Liver (tissue), 9 donors: ENCODE data around the gene CLCF1. TPM values are rescaled to one million over a fixed set of nuclear protein-coding genes. Genes with fewer than 3 reads are reported as not detected.

Source experiments
- DNase-seq: peaks from one replicate; pipeline ENCODE4 v3.0.0-alpha.2; 2017; ENCODE audit warnings: low spot score
- H3K27ac ChIP-seq, 2 donors: one replicate each; pipeline ENCODE4 v1.7.0; 2013; ENCODE audit warnings: inconsistent platforms in 2 of 2, low read length in 2 of 2, control low read depth in 1 of 2, low read depth in 1 of 2, mild to moderate bottlenecking in 1 of 2
- H3K27me3 ChIP-seq, 4 donors: one replicate each; pipeline versions ENCODE4 v1.6.1 to v1.7.0; 2013; ENCODE audit warnings: low read length in 3 of 4, inconsistent platforms in 1 of 4, mild to moderate bottlenecking in 1 of 4, moderate library complexity in 1 of 4; ENCODE audit not compliant: control insufficient read depth in 4 of 4, insufficient read depth in 4 of 4
- H3K36me3 ChIP-seq, 4 donors: one replicate each; pipeline versions ENCODE4 v1.6.1 to v1.7.0; 2013; ENCODE audit warnings: low read length in 3 of 4, mild to moderate bottlenecking in 3 of 4, low read depth in 1 of 4, moderate library complexity in 1 of 4; ENCODE audit not compliant: control insufficient read depth in 4 of 4, insufficient read depth in 3 of 4
- H3K4me1 ChIP-seq, 4 donors: one replicate each; pipeline versions ENCODE4 v1.6.1 to v1.7.0; 2013; ENCODE audit warnings: low read length in 3 of 4, mild to moderate bottlenecking in 3 of 4, moderate library complexity in 1 of 4; ENCODE audit not compliant: control insufficient read depth in 4 of 4, insufficient read depth in 4 of 4
- H3K4me3 ChIP-seq, 3 donors: one replicate each; pipeline versions ENCODE4 v1.6.1 to v1.7.0; 2013; ENCODE audit warnings: low read length in 3 of 3, control low read depth in 1 of 3, low read depth in 1 of 3, mild to moderate bottlenecking in 1 of 3
- H3K9ac ChIP-seq, 2 donors: one replicate each; pipeline ENCODE4 v1.7.0; 2013; ENCODE audit warnings: low read length in 2 of 2, mild to moderate bottlenecking in 2 of 2, moderate library complexity in 2 of 2, control low read depth in 1 of 2, low read depth in 1 of 2
- H3K9me3 ChIP-seq, 4 donors: one replicate each; pipeline versions ENCODE4 v1.6.1 to v1.7.0; 2013; ENCODE audit warnings: low read length in 3 of 4; ENCODE audit not compliant: control insufficient read depth in 4 of 4
- ATF3 ChIP-seq: IDR thresholded peaks from 2 replicates; pipeline ENCODE4 v1.6.1; 2016; ENCODE audit warnings: antibody characterized with exemption
- CTCF ChIP-seq: fragments of 150-350 bp; IDR thresholded peaks from 2 replicates; pipeline ENCODE4 v1.5.1; 2017; ENCODE audit warnings: improper control_type of control experiment, low read depth, low read length; ENCODE audit not compliant: missing input control
- FOXA1 ChIP-seq: IDR thresholded peaks from 2 replicates; pipeline ENCODE4 v1.6.1; 2016; ENCODE audit warnings: antibody characterized with exemption
- FOXA2 ChIP-seq: IDR thresholded peaks from 2 replicates; pipeline ENCODE4 v1.6.1; 2016; ENCODE audit warnings: antibody characterized with exemption
- GABPA ChIP-seq, 2 donors: IDR thresholded peaks in 1 of 2; conservative IDR thresholded peaks in 1 of 2; 2 replicates each; pipeline ENCODE4 v1.6.1; 2016; ENCODE audit warnings: antibody characterized with exemption in 2 of 2, mild to moderate bottlenecking in 1 of 2, moderate library complexity in 1 of 2
- HNF4A ChIP-seq, 2 donors: conservative IDR thresholded peaks; 2 replicates each; pipeline ENCODE4 v1.6.1; 2016; ENCODE audit warnings: antibody characterized with exemption in 2 of 2, mild to moderate bottlenecking in 2 of 2
- JUND ChIP-seq, 2 donors: IDR thresholded peaks; 2 replicates each; pipeline ENCODE4 v1.6.1; 2016; ENCODE audit warnings: antibody characterized with exemption in 2 of 2
- MAX ChIP-seq: IDR thresholded peaks from 2 replicates; pipeline ENCODE4 v1.6.1; 2016; ENCODE audit warnings: antibody characterized with exemption
- NR2F2 ChIP-seq: IDR thresholded peaks from 2 replicates; pipeline ENCODE4 v1.6.1; 2016; ENCODE audit warnings: antibody characterized with exemption
- RAD21 ChIP-seq, 2 donors: IDR thresholded peaks; 2 replicates each; pipeline ENCODE4 v1.6.1; 2016; ENCODE audit warnings: antibody characterized with exemption in 2 of 2, mild to moderate bottlenecking in 2 of 2
- REST ChIP-seq: IDR thresholded peaks from 2 replicates; pipeline ENCODE4 v1.6.1; 2016; ENCODE audit warnings: antibody characterized with exemption, mild to moderate bottlenecking
- RXRA ChIP-seq, 2 donors: IDR thresholded peaks; 2 replicates each; pipeline ENCODE4 v1.6.1; 2017 to 2018; ENCODE audit warnings: antibody characterized with exemption in 2 of 2, mild to moderate bottlenecking in 1 of 2
- SP1 ChIP-seq: IDR thresholded peaks from 2 replicates; pipeline ENCODE4 v1.6.1; 2018; ENCODE audit warnings: antibody characterized with exemption, mild to moderate bottlenecking
- YY1 ChIP-seq: IDR thresholded peaks from 2 replicates; pipeline ENCODE4 v1.6.1; 2016; ENCODE audit warnings: antibody characterized with exemption, mild to moderate bottlenecking
- ZBTB33 ChIP-seq: IDR thresholded peaks from 2 replicates; pipeline ENCODE4 v1.6.1; 2016; ENCODE audit warnings: antibody characterized with exemption
- WGBS: extraction: QIAGEN DNeasy Blood & Tissue Kit; methylation state at CpG from one replicate; pipeline ENCODE4 v1.1.7; 2013; 5-methylcytosine and 5-hydroxymethylcytosine counted together
- polyA plus RNA-seq, 2 donors: library from polyadenylated mRNA; stranded (reverse) in 1 of 2; unstranded in 1 of 2; fragments of 200-250 nt in 1 of 2; fragments of >200 nt in 1 of 2; fragmentation: Nextera tagmentation in 1 of 2; extraction: Ambion mirVana in 1 of 2; gene quantifications; one replicate each; pipeline versions ENCODE4 v1.2.1 to v1.2.3, GENCODE V29; 2013 to 2015
- total RNA-seq, 2 donors: library from RNA; depleted of rRNA; stranded (reverse); fragments of >200 nt; gene quantifications; one replicate each; pipeline ENCODE4 v1.2.3, GENCODE V29; 2014
- donor health status: healthy.
- donor health status: healthy.
- donor health status: healthy.
- donor health status: healthy.
- donor health status: healthy.

CLCF1 gene
- total and polyA plus RNA-seq, 4 donors = 0.14 to 1.8 (median 0.20) TPM

- H3K4me1 ChIP-seq = no peaks in the 10 kb centered on the region
- no peak overlapping the region for H3K9ac ChIP-seq
- WGBS = 91% methylated on average over 3 of the region's 3 CpGs
- no peak overlapping the region for H3K4me3 ChIP-seq
- TF ChIP-seq JUND (IDR thresholded peaks at IDR 0.05) (no peak), RAD21 (IDR thresholded peaks at IDR 0.05) (no peak), ZBTB33 (no peak), CTCF (no peak), YY1 (no peak), RXRA (IDR thresholded peaks at IDR 0.05) (no peak), FOXA2 (no peak), GABPA (IDR thresholded peaks at IDR 0.05 in 1 of 2, conservative IDR thresholded peaks at IDR 0.05 in 1 of 2) (no peak), FOXA1 (no peak), REST (no peak), MAX (no peak), SP1 (no peak), NR2F2 (no peak), ATF3 (no peak), HNF4A (conservative IDR thresholded peaks at IDR 0.05) (no peak)
- DNase-seq = no peak
- H3K27me3 ChIP-seq = no peaks in the 10 kb centered on the region
- no peak overlapping the region for H3K27ac ChIP-seq
- H3K36me3 ChIP-seq = no peaks in the 10 kb centered on the region
- H3K9me3 ChIP-seq = no peaks in the 10 kb centered on the region
Measured at GRCh38 chr11:67364169-67364568, 9.2 kb downstream of the CLCF1 start.
